Duodenal mucosa (tissue), 2 donors: ENCODE results near the gene CNTN1.

Experiments used
- H3K27ac ChIP-seq: one replicate; pipeline ENCODE4 v1.7.0; 2013; ENCODE audit warnings: low read depth, low read length
- H3K27me3 ChIP-seq, 2 donors: one replicate each; pipeline ENCODE4 v1.7.0; 2013; ENCODE audit warnings: low read length in 2 of 2, control low read depth in 1 of 2; ENCODE audit not compliant: insufficient read depth in 2 of 2, control insufficient read depth in 1 of 2
- H3K36me3 ChIP-seq, 2 donors: one replicate each; pipeline ENCODE4 v1.7.0; 2013; ENCODE audit warnings: low read length in 2 of 2, control low read depth in 1 of 2; ENCODE audit not compliant: insufficient read depth in 2 of 2, control insufficient read depth in 1 of 2
- H3K4me1 ChIP-seq, 2 donors: one replicate each; pipeline ENCODE4 v1.7.0; 2013; ENCODE audit warnings: low read length in 2 of 2, control low read depth in 1 of 2; ENCODE audit not compliant: insufficient read depth in 2 of 2, control insufficient read depth in 1 of 2
- H3K4me3 ChIP-seq, 2 donors: one replicate each; pipeline ENCODE4 v1.7.0; 2013; ENCODE audit warnings: low read length in 2 of 2, low read depth in 1 of 2
- H3K9ac ChIP-seq, 2 donors: one replicate each; pipeline ENCODE4 v1.7.0; 2013; ENCODE audit warnings: low read length in 2 of 2, low read depth in 1 of 2
- H3K9me3 ChIP-seq, 2 donors: one replicate each; pipeline ENCODE4 v1.7.0; 2013; ENCODE audit warnings: low read length in 2 of 2, control low read depth in 1 of 2; ENCODE audit not compliant: control insufficient read depth in 1 of 2

CNTN1 gene

GRCh38 chr12:41103614-41104013 is 411.4 kb downstream of the CNTN1 start:
- Histone ChIP-seq H3K27me3 (no peaks in the 10 kb centered on the region), H3K27ac (no peak overlapping the region), H3K9ac (no peak overlapping the region), H3K9me3 (no peaks in the 10 kb centered on the region), H3K4me1 (no peaks in the 10 kb centered on the region), H3K4me3 (no peak overlapping the region), H3K36me3 (no peaks in the 10 kb centered on the region)

- no peaks in the 10 kb centered on the region for H3K27me3 ChIP-seq
- H3K4me1 ChIP-seq = no peaks in the 10 kb centered on the region
- H3K36me3 ChIP-seq = no peaks in the 10 kb centered on the region
- no peaks in the 10 kb centered on the region for H3K9me3 ChIP-seq
- no peak overlapping the region for H3K4me3 ChIP-seq
- no peak overlapping the region for H3K9ac ChIP-seq
- H3K27ac ChIP-seq = no peak overlapping the region
Measured at GRCh38 chr12:41106315-41106714, 414.1 kb downstream of the CNTN1 start.

GRCh38 chr12:41108032-41108431 is 415.8 kb downstream of the CNTN1 start:
- Histone ChIP-seq H3K9ac (no peak overlapping the region), H3K4me3 (no peak overlapping the region), H3K4me1 (no peaks in the 10 kb centered on the region), H3K9me3 (no peaks in the 10 kb centered on the region), H3K36me3 (no peaks in the 10 kb centered on the region), H3K27ac (no peak overlapping the region), H3K27me3 (no peaks in the 10 kb centered on the region)

GRCh38 chr12:41112903-41113302 is 420.7 kb downstream of the CNTN1 start:
- H3K9me3 ChIP-seq = no peaks in the 10 kb centered on the region
- H3K36me3 ChIP-seq = no peaks in the 10 kb centered on the region
- H3K27ac ChIP-seq = no peak overlapping the region
- H3K9ac ChIP-seq = no peak overlapping the region
- no peaks in the 10 kb centered on the region for H3K4me1 ChIP-seq
- no peaks in the 10 kb centered on the region for H3K27me3 ChIP-seq
- H3K4me3 ChIP-seq = no peak overlapping the region

GRCh38 chr12:41120211-41120610 is 428.0 kb downstream of the CNTN1 start:
- Histone ChIP-seq H3K4me3 (no peak overlapping the region), H3K27me3 (no peaks in the 10 kb centered on the region), H3K9me3 (no peaks in the 10 kb centered on the region), H3K9ac (no peak overlapping the region), H3K4me1 (no peaks in the 10 kb centered on the region), H3K27ac (no peak overlapping the region), H3K36me3 (no peaks in the 10 kb centered on the region)

GRCh38 chr12:41121374-41121773 is 429.1 kb downstream of the CNTN1 start:
- H3K4me1 ChIP-seq = no peaks in the 10 kb centered on the region
- no peak overlapping the region for H3K4me3 ChIP-seq
- no peaks in the 10 kb centered on the region for H3K9me3 ChIP-seq
- no peak overlapping the region for H3K9ac ChIP-seq
- H3K36me3 ChIP-seq = no peaks in the 10 kb centered on the region
- no peaks in the 10 kb centered on the region for H3K27me3 ChIP-seq
- no peak overlapping the region for H3K27ac ChIP-seq
